MCF 10A (cell line): Measurements from ENCODE around the gene CELF4. TPM values are rescaled to one million over a fixed set of nuclear protein-coding genes. Genes with fewer than 3 reads are reported as not detected.

Source experiments
- BruUV-seq: library from RNA; stranded (reverse); fragments of 400-500 nt; replicated peaks from 2 replicates; lab custom pipeline; 2021; lab: Mats Ljungman, UMichigan
- CTCF ChIA-PET: fragments of 300-600 bp; sonication (Branson Sonifier 250); formaldehyde crosslinking; extraction: SDS; loops from one replicate; lab custom pipeline; 2021; ENCODE audit warnings: antibody characterized with exemption, inconsistent platforms; lab: Yijun Ruan, JAX
- POLR2A ChIA-PET: fragments of 300-600, 350-650 bp; sonication (Branson Sonifier 250); formaldehyde crosslinking; extraction: SDS; loops from one replicate; lab custom pipeline; 2020; ENCODE audit warnings: antibody characterized with exemption, inconsistent platforms; lab: Yijun Ruan, JAX
- DNase-seq: peaks from one replicate; pipeline ENCODE4 v3.0.0-alpha.2; 2018; ENCODE audit not compliant: unreplicated experiment
- H3K27ac Mint-ChIP-seq: one replicate; pipeline ENCODE4 v1.8.0; 2022; ENCODE audit warnings: mild to moderate bottlenecking, low read depth, mixed read lengths; ENCODE audit not compliant: unreplicated experiment
- H3K27me3 Mint-ChIP-seq: one replicate; pipeline ENCODE4 v1.8.0; 2022; ENCODE audit warnings: mixed read lengths; ENCODE audit not compliant: insufficient read depth, unreplicated experiment
- H3K36me3 Mint-ChIP-seq: one replicate; pipeline ENCODE4 v1.8.0; 2022; ENCODE audit warnings: mild to moderate bottlenecking, moderate library complexity, mixed read lengths; ENCODE audit not compliant: insufficient read depth, unreplicated experiment
- H3K4me1 Mint-ChIP-seq: one replicate; pipeline ENCODE4 v1.8.0; 2022; ENCODE audit warnings: mixed read lengths; ENCODE audit not compliant: insufficient read depth, unreplicated experiment
- H3K4me3 Mint-ChIP-seq: one replicate; pipeline ENCODE4 v1.8.0; 2022; ENCODE audit warnings: mild to moderate bottlenecking, moderate library complexity, mixed read lengths; ENCODE audit not compliant: unreplicated experiment
- H3K9me3 Mint-ChIP-seq: one replicate; pipeline ENCODE4 v1.8.0; 2022; ENCODE audit warnings: mixed read lengths; ENCODE audit not compliant: unreplicated experiment
- intact Hi-C: fragments of 100-400 bp; cut with micrococcal nuclease; formaldehyde crosslinking; loops from 2 replicates; pipeline ENCODE4 v1.14.1; 2022
- total RNA-seq: library from RNA; stranded (reverse); gene quantifications from 2 replicates; pipeline ENCODE4 v1.2.3, GENCODE V29; 2022
- TF ChIP-seq, protein P1 (sequence below): fragments of 200-600 bp; IDR thresholded peaks from one replicate; pipeline ENCODE4 v1.8.0; 2022; ENCODE audit warnings: antibody characterized with exemption, mild to moderate bottlenecking; ENCODE audit not compliant: unreplicated experiment

The CELF4 gene
- total RNA-seq, 1 experiment from 2014 or later, result not detected

DNA sequence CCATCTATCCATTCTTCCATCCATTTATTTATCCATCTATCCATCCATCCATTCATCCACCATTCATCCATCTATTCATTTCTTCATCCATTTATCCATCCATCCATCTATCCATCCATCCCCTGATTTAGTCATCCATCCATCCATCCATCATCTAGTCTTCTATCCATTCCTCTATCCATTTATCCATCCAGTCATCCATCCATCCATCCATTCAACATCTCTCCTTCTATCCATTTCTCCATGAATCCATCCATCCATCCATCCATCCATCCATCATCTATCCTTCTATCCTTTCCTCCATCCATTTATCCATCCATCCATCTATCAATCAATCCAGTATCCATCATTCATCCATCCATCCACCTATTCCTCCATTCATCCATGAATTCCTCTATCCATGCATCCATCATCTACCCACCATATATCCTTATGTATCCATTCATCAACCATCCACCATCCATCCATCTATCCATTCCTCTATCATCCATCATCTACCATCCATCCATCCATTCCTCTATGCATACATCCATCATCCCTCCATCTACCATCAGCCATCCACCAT is 185.0 kb downstream of the CELF4 start:
- TF ChIP-seq, protein P1, sequence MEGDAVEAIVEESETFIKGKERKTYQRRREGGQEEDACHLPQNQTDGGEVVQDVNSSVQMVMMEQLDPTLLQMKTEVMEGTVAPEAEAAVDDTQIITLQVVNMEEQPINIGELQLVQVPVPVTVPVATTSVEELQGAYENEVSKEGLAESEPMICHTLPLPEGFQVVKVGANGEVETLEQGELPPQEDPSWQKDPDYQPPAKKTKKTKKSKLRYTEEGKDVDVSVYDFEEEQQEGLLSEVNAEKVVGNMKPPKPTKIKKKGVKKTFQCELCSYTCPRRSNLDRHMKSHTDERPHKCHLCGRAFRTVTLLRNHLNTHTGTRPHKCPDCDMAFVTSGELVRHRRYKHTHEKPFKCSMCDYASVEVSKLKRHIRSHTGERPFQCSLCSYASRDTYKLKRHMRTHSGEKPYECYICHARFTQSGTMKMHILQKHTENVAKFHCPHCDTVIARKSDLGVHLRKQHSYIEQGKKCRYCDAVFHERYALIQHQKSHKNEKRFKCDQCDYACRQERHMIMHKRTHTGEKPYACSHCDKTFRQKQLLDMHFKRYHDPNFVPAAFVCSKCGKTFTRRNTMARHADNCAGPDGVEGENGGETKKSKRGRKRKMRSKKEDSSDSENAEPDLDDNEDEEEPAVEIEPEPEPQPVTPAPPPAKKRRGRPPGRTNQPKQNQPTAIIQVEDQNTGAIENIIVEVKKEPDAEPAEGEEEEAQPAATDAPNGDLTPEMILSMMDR, result no peak
- Mint-ChIP-seq H3K9me3 (peaks cover 11% of the 10 kb centered on the region), H3K27me3 (peaks cover 42% of the 10 kb centered on the region), H3K4me1 (no peaks in the 10 kb centered on the region), H3K36me3 (no peaks in the 10 kb centered on the region), H3K27ac (no peak overlapping the region), H3K4me3 (no peak overlapping the region)
- POLR2A ChIA-PET, result no interaction called here
- CTCF ChIA-PET, result interaction anchor here (0.6 kb wide), 1 partner anchor 9 kb away, joined by 3 read pairs; no protein-coding TSS in a partner anchor
- intact Hi-C loops, result loop anchor here (10.0 kb wide), 1 partner anchor 94 kb away; no protein-coding TSS in a partner anchor
- no peak for DNase-seq
- no TSS peak for BruUV-seq

DNA sequence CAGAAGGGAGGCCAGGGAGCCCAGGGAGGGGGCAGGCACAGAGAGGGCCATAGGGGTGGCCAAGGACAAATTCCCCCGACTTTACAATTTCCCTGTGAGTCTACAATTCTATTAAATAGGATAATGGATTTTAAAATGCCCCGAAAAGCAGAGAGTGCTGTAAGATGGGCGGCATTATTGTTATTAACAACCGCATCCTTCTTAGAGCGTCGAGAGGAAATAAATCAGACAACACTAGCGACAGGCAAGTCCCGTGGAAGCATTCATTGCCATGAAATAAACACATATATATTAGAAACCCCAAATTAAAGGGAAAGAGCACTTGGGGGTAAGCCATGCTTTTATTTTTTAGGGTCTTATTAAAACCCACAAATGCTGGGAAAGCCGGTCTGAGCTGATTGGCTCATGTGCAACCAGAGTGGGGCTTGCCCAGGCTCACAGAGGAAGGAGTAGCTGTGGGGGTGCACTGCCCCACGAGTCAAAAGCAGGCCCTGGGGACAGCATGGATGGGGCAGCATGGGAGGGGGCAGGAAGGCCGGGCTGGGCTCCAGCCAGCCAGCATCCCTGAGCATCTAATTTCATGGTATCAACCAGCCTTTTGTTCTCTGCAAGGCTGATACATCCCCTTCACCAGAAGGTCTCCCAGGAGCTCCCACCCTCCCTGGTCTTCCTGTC is 187.1 kb downstream of the CELF4 start:
- peaks cover 59% of the 10 kb centered on the region for H3K27me3 Mint-ChIP-seq
- no peak overlapping the region for H3K27ac Mint-ChIP-seq
- no peak overlapping the region for H3K4me3 Mint-ChIP-seq
- POLR2A ChIA-PET, result interaction anchor here (1.2 kb wide), 1 partner anchor 400 kb away, joined by 3 read pairs; no protein-coding TSS in a partner anchor
- H3K9me3 Mint-ChIP-seq, result peaks cover 11% of the 10 kb centered on the region
- BruUV-seq, result no TSS peak
- no peaks in the 10 kb centered on the region for H3K4me1 Mint-ChIP-seq
- DNase-seq, result no peak
- CTCF ChIA-PET, result interaction anchor here (1.0 to 2.1 kb wide), 2 partner anchors 35 to 159 kb away, joined by 4 to 5 read pairs; no protein-coding TSS in a partner anchor
- TF ChIP-seq, protein P1, result no peak
- intact Hi-C loops, result no loop called here
- H3K36me3 Mint-ChIP-seq, result no peaks in the 10 kb centered on the region

DNA sequence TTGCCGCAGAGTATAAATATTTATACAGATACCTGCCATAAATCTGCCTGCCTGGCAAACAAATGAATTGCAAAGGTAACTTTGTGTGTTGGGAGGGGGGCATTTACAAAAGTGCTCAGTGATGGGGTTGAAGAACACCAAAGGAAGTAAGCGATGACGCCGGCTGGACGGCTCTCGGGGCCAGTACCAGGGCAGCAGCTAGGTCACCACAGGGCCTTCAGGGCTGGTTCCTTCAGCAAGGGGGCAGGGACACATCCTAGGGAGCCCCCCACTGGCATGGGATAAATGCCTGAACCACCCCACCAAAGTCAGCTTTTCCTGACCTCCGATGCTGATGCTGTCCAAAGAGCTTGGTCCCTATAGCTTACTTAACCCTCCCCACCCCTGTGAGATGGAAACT is 190.4 kb downstream of the CELF4 start:
- H3K27ac Mint-ChIP-seq, result no peak overlapping the region
- no peak for DNase-seq
- H3K4me3 Mint-ChIP-seq, result no peak overlapping the region
- no peaks in the 10 kb centered on the region for H3K4me1 Mint-ChIP-seq
- CTCF ChIA-PET, result interaction anchor here (1.0 to 2.0 kb wide), 2 partner anchors 32 to 163 kb away, joined by 3 to 7 read pairs; no protein-coding TSS in a partner anchor
- peaks cover 68% of the 10 kb centered on the region for H3K27me3 Mint-ChIP-seq
- TF ChIP-seq, protein P1, result no peak
- intact Hi-C loops, result no loop called here
- POLR2A ChIA-PET, result no interaction called here
- no TSS peak for BruUV-seq
- no peaks in the 10 kb centered on the region for H3K36me3 Mint-ChIP-seq
- peaks cover 1% of the 10 kb centered on the region for H3K9me3 Mint-ChIP-seq
